ENCODE measurements around the gene TMEM221.

Gene TMEM221

GRCh38 chr19:17436874-17437267, 11.6 kb downstream of the TMEM221 start:
- DNase-seq, result no peak

GRCh38 chr19:17436094-17436873, 12.2 kb downstream of the TMEM221 start:
- DNase-seq, result no peak

- DNase-seq, result no peak
Observed at GRCh38 chr19:17435218-17435617, 13.2 kb downstream of the TMEM221 start.

- no peak for DNase-seq
Observed at GRCh38 chr19:17431417-17431816, 17.1 kb downstream of the TMEM221 start.

- no peak for DNase-seq
Observed at GRCh38 chr19:17429641-17430113, 18.8 kb downstream of the TMEM221 start.

GRCh38 chr19:17424743-17425365, 23.6 kb downstream of the TMEM221 start:
- DNase-seq, result no peak

GRCh38 chr19:17423429-17424208, 24.8 kb downstream of the TMEM221 start:
- no peak for DNase-seq

- no peak for DNase-seq
Observed at GRCh38 chr19:17421942-17422341, 26.5 kb downstream of the TMEM221 start.

GRCh38 chr19:17420475-17420924, 28.0 kb downstream of the TMEM221 start:
- DNase-seq, result no peak

GRCh38 chr19:17419621-17420474, 28.6 kb downstream of the TMEM221 start, which contains the start of gene MVB12A:
MVB12A (plus strand) TSS chr19:17420047; CDS start chr19:17420136, 89 bp downstream.
- peak; percentile 97 to 98 for DNase-seq

- no peak for DNase-seq
Observed at GRCh38 chr19:17419154-17419620, 29.3 kb downstream of the TMEM221 start.

GRCh38 chr19:17418710-17419109, 29.8 kb downstream of the TMEM221 start:
- no peak for DNase-seq

GRCh38 chr19:17415121-17415520, 33.3 kb downstream of the TMEM221 start:
- DNase-seq, result no peak

- no peak for DNase-seq
Observed at GRCh38 chr19:17414097-17414496, 34.4 kb downstream of the TMEM221 start.

- DNase-seq, result no peak
Observed at GRCh38 chr19:17411801-17412200, 36.7 kb downstream of the TMEM221 start.

GRCh38 chr19:17409990-17410389, 38.5 kb downstream of the TMEM221 start:
- no peak for DNase-seq

GRCh38 chr19:17406887-17407196, 41.6 kb downstream of the TMEM221 start:
- no peak for DNase-seq

GRCh38 chr19:17406046-17406886, 42.2 kb downstream of the TMEM221 start:
- no peak for DNase-seq

- peak; percentile 71 to 80 for DNase-seq
Observed at GRCh38 chr19:17405250-17406045, 43.0 kb downstream of the TMEM221 start, which contains the start of gene BST2. BST2 (minus strand) TSS chr19:17405630; CDS start chr19:17405575, 55 bp downstream.

GRCh38 chr19:17404621-17405249, 43.7 kb downstream of the TMEM221 start:
- no peak for DNase-seq
